ENCODE measurements around the gene PFKL. TPM values are rescaled to one million over a fixed set of nuclear protein-coding genes. Genes with fewer than 3 reads are reported as not detected.

Gene PFKL
- total and polyA plus RNA-seq, 2 of the 8 experiments (the other 6 are each of a cell fraction or from before 2014, with no cell fraction given) = 80.2 to 82.3 TPM

- no peak for TF ChIP-seq KDM4A (IDR thresholded peaks at IDR 0.05; ENCODE audit: low read depth, low read length, severe bottlenecking)
- TF ChIP-seq CHD1 (IDR thresholded peaks at IDR 0.05; ENCODE audit: low read depth, low read length) = no peak
- no peak for TF ChIP-seq TAF1 (IDR thresholded peaks at IDR 0.05; ENCODE audit: low read depth, low read length)
- no peak for TF ChIP-seq FOSL1 (IDR thresholded peaks at IDR 0.05; ENCODE audit: insufficient read depth, low read depth, low read length)
- TF ChIP-seq USF2 (IDR thresholded peaks at IDR 0.05; ENCODE audit: low read length) = no peak
- no peak for TF ChIP-seq RAD21 (IDR thresholded peaks at IDR 0.05 in 1 of 2, conservative IDR thresholded peaks at IDR 0.05 in 1 of 2; ENCODE audit: low read depth in 2 of 2, low read length in 2 of 2)
- TF ChIP-seq BCL11A (IDR thresholded peaks at IDR 0.05; ENCODE audit: low read depth in 2 of 2, low read length in 2 of 2) = no peak
- TF ChIP-seq SP2 (IDR thresholded peaks at IDR 0.05; ENCODE audit: low read length) = no peak
These were observed 38.1 kb upstream of the PFKL start, which contains the start of gene DNMT3L (continued) for GRCh38 chr21:44261675-44262295.

Data from H1 (cell line).